ENCODE data around the gene GYPC.
"Not testable (repeated sequence)": the region's sequence is repeated elsewhere in the genome, so short reads cannot be mapped to it uniquely, and the experiment has no call there.

The GYPC gene

GRCh38 chr2:126681505-126681904 lies 25.5 kb downstream of the GYPC start:
- DNase-seq (ENCODE audit: low spot score), result no peak
- in situ Hi-C loops (cut with MboI; ENCODE audit: low sequenced_read_pairs, unreplicated experiment), result no loop called here
- no peak for TF ChIP-seq CTCF (IDR thresholded peaks at IDR 0.05; ENCODE audit: borderline replicate concordance, control extremely low read depth, extremely low read depth, insufficient read depth, missing control alignments)

GRCh38 chr2:126685629-126686028 lies 29.7 kb downstream of the GYPC start:
- in situ Hi-C loops (cut with MboI; ENCODE audit: low sequenced_read_pairs, unreplicated experiment), result no loop called here
- no peak for DNase-seq (ENCODE audit: low spot score)
- TF ChIP-seq CTCF (IDR thresholded peaks at IDR 0.05; ENCODE audit: borderline replicate concordance, control extremely low read depth, extremely low read depth, insufficient read depth, missing control alignments), result no peak

- TF ChIP-seq CTCF (IDR thresholded peaks at IDR 0.05; ENCODE audit: borderline replicate concordance, control extremely low read depth, extremely low read depth, insufficient read depth, missing control alignments), result no peak
- DNase-seq (ENCODE audit: low spot score), result no peak
- in situ Hi-C loops (cut with MboI; ENCODE audit: low sequenced_read_pairs, unreplicated experiment), result no loop called here
Observed at GRCh38 chr2:126686286-126686685, 30.3 kb downstream of the GYPC start.

- DNase-seq (ENCODE audit: low spot score), result no peak
- TF ChIP-seq CTCF (IDR thresholded peaks at IDR 0.05; ENCODE audit: borderline replicate concordance, control extremely low read depth, extremely low read depth, insufficient read depth, missing control alignments), result no peak
- in situ Hi-C loops (cut with MboI; ENCODE audit: low sequenced_read_pairs, unreplicated experiment), result no loop called here
Observed at GRCh38 chr2:126686841-126687485, 31.0 kb downstream of the GYPC start.

GRCh38 chr2:126687503-126687902 lies 31.5 kb downstream of the GYPC start:
- TF ChIP-seq CTCF (IDR thresholded peaks at IDR 0.05; ENCODE audit: borderline replicate concordance, control extremely low read depth, extremely low read depth, insufficient read depth, missing control alignments), result no peak
- no peak for DNase-seq (ENCODE audit: low spot score)
- in situ Hi-C loops (cut with MboI; ENCODE audit: low sequenced_read_pairs, unreplicated experiment), result no loop called here

- in situ Hi-C loops (cut with MboI; ENCODE audit: low sequenced_read_pairs, unreplicated experiment); DNase-seq (ENCODE audit: low spot score): not testable (repeated sequence)
Observed at GRCh38 chr2:126688594-126688993, 32.6 kb downstream of the GYPC start.

- DNase-seq (ENCODE audit: low spot score); in situ Hi-C loops (cut with MboI; ENCODE audit: low sequenced_read_pairs, unreplicated experiment): not testable (repeated sequence)
Observed at GRCh38 chr2:126692241-126692640, 36.3 kb downstream of the GYPC start.

GRCh38 chr2:126692934-126693592 lies 37.1 kb downstream of the GYPC start:
- DNase-seq (ENCODE audit: low spot score); in situ Hi-C loops (cut with MboI; ENCODE audit: low sequenced_read_pairs, unreplicated experiment): not testable (repeated sequence)
